ENCODE data around the gene BSN.

BSN gene

DNA sequence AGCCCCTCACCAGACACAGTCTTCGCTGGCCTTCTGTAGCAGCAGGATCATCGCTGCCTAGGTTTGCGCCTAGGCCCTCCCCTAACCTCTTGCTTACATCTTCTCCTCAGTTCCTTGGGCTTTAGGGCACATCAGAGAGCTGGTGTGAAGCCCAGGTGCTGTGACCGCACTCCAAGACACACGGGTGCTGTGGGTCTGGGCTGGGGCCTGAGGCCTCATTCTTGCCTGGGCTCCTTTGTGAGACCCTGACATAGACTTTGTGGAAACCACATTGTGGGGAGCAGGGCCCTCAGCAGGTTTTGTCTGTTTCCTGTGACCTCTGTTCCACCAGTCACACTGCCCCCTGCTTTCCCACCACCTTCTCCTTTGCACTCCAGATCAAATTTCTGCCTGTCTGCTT, 157.2 kb downstream of the BSN start:
- Mint-ChIP-seq H3K9me3 (no peaks in the 10 kb centered on the region), H3K4me1 (peaks cover 9 to 11% of the 10 kb centered on the region in 2 donors), H3K36me3 (peaks cover 30 to 46% of the 10 kb centered on the region in 2 donors), H3K27me3 (no peaks in the 10 kb centered on the region), H3K4me3 (no peak overlapping the region), H3K27ac (no peak overlapping the region)
- ATAC-seq (replicated peaks) (no peak), DNase-seq (no peak)

GRCh38 chr3:49712166-49712565, 157.9 kb downstream of the BSN start:
- Mint-ChIP-seq H3K27me3 (no peaks in the 10 kb centered on the region), H3K27ac (no peak overlapping the region), H3K4me1 (peaks cover 9 to 11% of the 10 kb centered on the region in 2 donors), H3K9me3 (no peaks in the 10 kb centered on the region), H3K4me3 (no peak overlapping the region), H3K36me3 (peaks cover 28 to 40% of the 10 kb centered on the region in 2 donors)
- DNase-seq (no peak), ATAC-seq (replicated peaks) (no peak)

- Mint-ChIP-seq H3K36me3 (peaks cover 32 to 34% of the 10 kb centered on the region in 2 donors), H3K27me3 (no peaks in the 10 kb centered on the region), H3K27ac (no peak overlapping the region), H3K4me3 (no peak overlapping the region), H3K4me1 (peaks cover 3 to 7% of the 10 kb centered on the region in 2 donors), H3K9me3 (no peaks in the 10 kb centered on the region)
- peak; percentile 52 to 57 for ATAC-seq (replicated peaks)
- no peak for DNase-seq
These were observed 158.5 kb downstream of the BSN start for GRCh38 chr3:49712631-49713317.

GRCh38 chr3:49713336-49714105, 159.2 kb downstream of the BSN start:
- no peak overlapping the region for H3K4me3 Mint-ChIP-seq
- DNase-seq (no peak), ATAC-seq (replicated peaks) (no peak)
- H3K27ac Mint-ChIP-seq = no peak overlapping the region
- peaks cover 3 to 8% of the 10 kb centered on the region in 2 donors for H3K4me1 Mint-ChIP-seq
- no peaks in the 10 kb centered on the region for H3K27me3 Mint-ChIP-seq
- peaks cover 29 to 31% of the 10 kb centered on the region in 2 donors for H3K36me3 Mint-ChIP-seq
- H3K9me3 Mint-ChIP-seq = peaks cover 0 to under 1% of the 10 kb centered on the region in 2 donors

DNA sequence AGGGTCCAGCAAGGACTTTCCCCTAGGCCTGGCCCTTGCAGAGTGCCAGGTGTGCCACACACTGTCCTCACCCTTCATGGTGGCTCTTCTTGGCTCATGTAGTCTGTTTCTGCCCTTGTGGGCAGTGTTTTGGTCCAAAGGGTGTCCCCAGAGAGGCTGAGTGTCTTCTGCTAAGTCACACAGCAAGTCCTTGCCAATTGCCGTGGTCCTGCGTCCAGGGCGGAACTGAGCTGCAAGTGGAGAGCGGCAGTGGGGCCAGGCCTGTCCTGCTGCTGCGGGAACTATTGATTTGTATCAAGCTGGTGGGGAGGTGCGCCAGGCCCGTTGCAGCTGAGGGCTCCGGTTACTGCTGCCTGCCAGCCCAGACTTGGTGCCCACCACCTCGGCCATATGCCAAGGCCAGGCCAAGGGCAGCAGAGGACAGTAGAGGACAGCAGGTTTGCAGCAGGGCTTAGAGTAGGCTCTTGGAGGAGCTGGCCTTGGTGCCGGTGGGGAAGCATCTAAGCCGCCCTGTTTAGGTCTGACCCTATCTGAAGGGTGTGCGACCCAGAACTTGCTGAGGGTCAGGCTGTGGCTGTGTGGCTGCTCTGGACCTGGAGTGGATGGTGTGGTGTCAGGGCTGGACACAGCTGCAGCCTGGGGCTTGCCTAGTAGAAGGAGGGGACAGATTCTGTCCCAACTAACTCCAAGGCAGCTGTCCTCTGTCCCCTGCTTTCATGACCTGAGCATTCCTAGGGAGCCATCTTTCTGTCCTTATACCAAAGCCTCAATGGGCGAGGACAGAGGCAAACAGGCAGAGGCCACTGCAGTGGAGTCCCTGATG, 160.7 kb downstream of the BSN start:
- peaks cover 0 to 3% of the 10 kb centered on the region in 2 donors for H3K9me3 Mint-ChIP-seq
- no peak for DNase-seq
- H3K4me1 Mint-ChIP-seq = peaks cover 17 to 20% of the 10 kb centered on the region in 2 donors
- H3K27me3 Mint-ChIP-seq = no peaks in the 10 kb centered on the region
- no peak for ATAC-seq (replicated peaks)
- peaks cover 36 to 42% of the 10 kb centered on the region in 2 donors for H3K36me3 Mint-ChIP-seq
- no peak overlapping the region for H3K4me3 Mint-ChIP-seq
- H3K27ac Mint-ChIP-seq = no peak overlapping the region

- Mint-ChIP-seq H3K4me1 (peaks cover 24 to 26% of the 10 kb centered on the region in 2 donors), H3K4me3 (no peak overlapping the region), H3K27me3 (no peaks in the 10 kb centered on the region), H3K9me3 (peaks cover 0 to 3% of the 10 kb centered on the region in 2 donors), H3K36me3 (peaks cover 41 to 50% of the 10 kb centered on the region in 2 donors), H3K27ac (no peak overlapping the region)
- no peak for DNase-seq
- no peak for ATAC-seq (replicated peaks)
These were observed 161.4 kb downstream of the BSN start for GRCh38 chr3:49715611-49716121.

- DNase-seq = no peak
- no peak overlapping the region for H3K4me3 Mint-ChIP-seq
- no peak for ATAC-seq (replicated peaks)
- H3K4me1 Mint-ChIP-seq = peaks cover 29 to 31% of the 10 kb centered on the region in 2 donors
- H3K27me3 Mint-ChIP-seq = no peaks in the 10 kb centered on the region
- peaks cover 0 to 3% of the 10 kb centered on the region in 2 donors for H3K9me3 Mint-ChIP-seq
- H3K36me3 Mint-ChIP-seq = peaks cover 46 to 52% of the 10 kb centered on the region in 2 donors
- H3K27ac Mint-ChIP-seq = peak overlapping the region; percentile 47
These were observed 161.9 kb downstream of the BSN start for GRCh38 chr3:49716169-49716568.

DNA sequence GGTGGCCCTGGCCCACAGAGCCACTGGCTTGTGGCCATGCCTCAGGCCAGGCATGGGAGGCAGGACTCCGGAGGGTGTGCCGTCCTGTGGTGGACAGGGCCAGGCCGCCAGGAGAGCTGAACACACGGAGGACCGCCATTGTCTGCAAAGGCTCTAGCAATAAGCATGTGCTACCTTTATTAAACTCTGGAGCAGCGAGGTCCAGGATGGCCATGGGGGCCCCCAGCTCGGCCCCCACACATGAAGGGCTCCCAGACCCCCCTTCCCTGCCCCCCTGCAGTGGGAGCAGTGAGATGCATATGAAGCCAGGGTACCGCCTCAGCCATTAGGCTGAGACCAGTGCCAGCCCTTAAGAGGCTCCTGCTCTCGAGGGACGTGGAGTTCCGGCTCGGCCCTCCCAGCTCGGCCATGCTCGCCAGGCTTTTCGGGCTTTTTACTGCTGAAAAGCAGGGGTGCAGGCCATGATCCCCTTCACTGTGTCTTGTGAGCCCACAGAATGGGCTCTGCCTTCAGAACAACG, 162.5 kb downstream of the BSN start:
- H3K27ac Mint-ChIP-seq = peak overlapping the region; percentile 9
- no peaks in the 10 kb centered on the region for H3K27me3 Mint-ChIP-seq
- H3K4me3 Mint-ChIP-seq = no peak overlapping the region
- H3K4me1 Mint-ChIP-seq = peaks cover 32 to 34% of the 10 kb centered on the region in 2 donors
- H3K36me3 Mint-ChIP-seq = peaks cover 45 to 53% of the 10 kb centered on the region in 2 donors
- DNase-seq (no peak), ATAC-seq (replicated peaks) (no peak)
- H3K9me3 Mint-ChIP-seq = peaks cover 0 to 3% of the 10 kb centered on the region in 2 donors

- H3K27ac Mint-ChIP-seq = peak overlapping the region; percentile 86
- H3K4me1 Mint-ChIP-seq = peaks cover 37 to 38% of the 10 kb centered on the region in 2 donors
- H3K9me3 Mint-ChIP-seq = peaks cover 0 to 3% of the 10 kb centered on the region in 2 donors
- no peaks in the 10 kb centered on the region for H3K27me3 Mint-ChIP-seq
- no peak overlapping the region for H3K4me3 Mint-ChIP-seq
- H3K36me3 Mint-ChIP-seq = peaks cover 51 to 57% of the 10 kb centered on the region in 2 donors
- ATAC-seq (replicated peaks) = no peak
- DNase-seq = no peak
These were observed 163.1 kb downstream of the BSN start for GRCh38 chr3:49717211-49717958.

GRCh38 chr3:49717959-49718857, 163.9 kb downstream of the BSN start:
- DNase-seq (no peak), ATAC-seq (replicated peaks) (no peak)
- Mint-ChIP-seq H3K27ac (peak overlapping the region; percentile 91), H3K4me1 (peaks cover 38 to 46% of the 10 kb centered on the region in 2 donors), H3K9me3 (peaks cover 0 to 3% of the 10 kb centered on the region in 2 donors), H3K36me3 (peaks cover 51 to 63% of the 10 kb centered on the region in 2 donors), H3K4me3 (peak overlapping the region; percentile 86 to 88), H3K27me3 (no peaks in the 10 kb centered on the region)

- no peak for ATAC-seq (replicated peaks)
- DNase-seq = no peak
- H3K4me3 Mint-ChIP-seq = peak overlapping the region; percentile 86 to 88
- H3K9me3 Mint-ChIP-seq = peaks cover 0 to 3% of the 10 kb centered on the region in 2 donors
- H3K27ac Mint-ChIP-seq = peak overlapping the region; percentile 91
- peaks cover 40 to 52% of the 10 kb centered on the region in 2 donors for H3K4me1 Mint-ChIP-seq
- peaks cover 51 to 65% of the 10 kb centered on the region in 2 donors for H3K36me3 Mint-ChIP-seq
- H3K27me3 Mint-ChIP-seq = no peaks in the 10 kb centered on the region
These were observed 164.6 kb downstream of the BSN start for GRCh38 chr3:49718858-49719213.

GRCh38 chr3:49719214-49719884, 165.1 kb downstream of the BSN start, which contains the start of gene AMIGO3:
TSS of gene AMIGO3 (minus strand) at chr3:49719684. CDS start at chr3:49719465, 219 bp downstream.
- Mint-ChIP-seq H3K36me3 (peaks cover 48 to 62% of the 10 kb centered on the region in 2 donors), H3K27me3 (no peaks in the 10 kb centered on the region), H3K9me3 (peaks cover 0 to 3% of the 10 kb centered on the region in 2 donors), H3K4me1 (peaks cover 40 to 58% of the 10 kb centered on the region in 2 donors), H3K4me3 (peak within 1 kb of the TSS; percentile 86 to 88), H3K27ac (peak within 1 kb of the TSS; percentile 91)
- DNase-seq = peak; percentile 84
- ATAC-seq (replicated peaks) = peak; percentile 70 to 72
